ENCODE measurements around the gene PACRG. TPM values are rescaled to one million over a fixed set of nuclear protein-coding genes. Genes with fewer than 3 reads are reported as not detected.

PACRG gene
- total and polyA plus RNA-seq, 2 donors (not counting 3 experiments of a cell fraction or from before 2014, with no cell fraction given): 0.08 TPM; not detected in 1

- H2AFZ ChIP-seq (ENCODE audit: low read depth, low read length): no peak overlapping the region
- TF ChIP-seq GATA2 (IDR thresholded peaks at IDR 0.05; ENCODE audit: insufficient read depth, insufficient read length, low read depth, low read length) (no peak), JUN (IDR thresholded peaks at IDR 0.05; ENCODE audit: borderline replicate concordance, insufficient read depth, insufficient read length, low read depth) (no peak), FOS (IDR thresholded peaks at IDR 0.05; ENCODE audit: borderline replicate concordance, insufficient read depth, low read length) (no peak), MAX (IDR thresholded peaks at IDR 0.05; ENCODE audit: insufficient read depth, insufficient read length) (no peak), MYC (IDR thresholded peaks at IDR 0.05; ENCODE audit: low read depth, low read length) (no peak)
- no peak overlapping the region for H3K9ac ChIP-seq (replicated peaks; ENCODE audit: extremely low read depth, insufficient read depth, low read length)
- peaks cover 2% of the 10 kb centered on the region for H3K4me1 ChIP-seq (ENCODE audit: control insufficient read depth, extremely low read depth, insufficient read depth, low read length)
- CTCF ChIA-PET: interaction anchor here (1.5 kb wide), 1 partner anchor 9 kb away, joined by 4 read pairs; no protein-coding TSS in a partner anchor
- H3K79me2 ChIP-seq (ENCODE audit: control insufficient read depth, insufficient read depth, low read length): no peaks in the 10 kb centered on the region
- POLR2A ChIA-PET: no interaction called here
- no peak for DNase-seq (ENCODE audit: low read depth, low spot score)
- H3K9me1 ChIP-seq (replicated peaks; ENCODE audit: control insufficient read depth, extremely low read depth, insufficient read depth, low read length): no peaks in the 10 kb centered on the region
- no peaks in the 10 kb centered on the region for H3K36me3 ChIP-seq (ENCODE audit: control insufficient read depth in 2 of 2, extremely low read depth in 1 of 2, insufficient read depth in 2 of 2, low read length in 2 of 2)
- BruUV-seq (replicated peaks): no TSS peak
- no peaks in the 10 kb centered on the region for H3K9me3 ChIP-seq (replicated peaks; ENCODE audit: control insufficient read depth, insufficient read depth, low read length)
- no peak overlapping the region for H3K27ac ChIP-seq (ENCODE audit: insufficient read depth, low read depth, low read length)
- H3K4me3 ChIP-seq (replicated peaks in 1 of 3; ENCODE audit: insufficient read depth in 1 of 3, low read depth in 1 of 3, low read length in 3 of 3): no peak overlapping the region
- H4K20me1 ChIP-seq (replicated peaks; ENCODE audit: control insufficient read depth, extremely low read depth, insufficient read depth, low read length): no peaks in the 10 kb centered on the region
- intact Hi-C loops (cut with micrococcal nuclease) (no loop called here), dilution Hi-C loops (cut with MboI; ENCODE audit: extremely low pct_ligation_motif_present, low sequenced_read_pairs) (no loop called here)
- no peak overlapping the region for H3K4me2 ChIP-seq (ENCODE audit: insufficient read depth, low read length)
- FAIRE-seq: no peak
- no peaks in the 10 kb centered on the region for H3K27me3 ChIP-seq (ENCODE audit: control insufficient read depth in 2 of 2, insufficient read depth in 2 of 2, low read length in 2 of 2)
Measured at GRCh38 chr6:163255265-163255664, 527.5 kb downstream of the PACRG start.

GRCh38 chr6:163259689-163260088, 531.9 kb downstream of the PACRG start:
- H3K27ac ChIP-seq (ENCODE audit: insufficient read depth, low read depth, low read length): no peak overlapping the region
- intact Hi-C loops (cut with micrococcal nuclease): loop anchor here (1.0 to 2.0 kb wide), 3 partner anchors 49 to 157 kb away; no protein-coding TSS in a partner anchor
- no TSS peak for BruUV-seq (replicated peaks)
- POLR2A ChIA-PET: no interaction called here
- no peak overlapping the region for H3K4me2 ChIP-seq (ENCODE audit: insufficient read depth, low read length)
- H3K79me2 ChIP-seq (ENCODE audit: control insufficient read depth, insufficient read depth, low read length): no peaks in the 10 kb centered on the region
- H3K36me3 ChIP-seq (ENCODE audit: control insufficient read depth in 2 of 2, extremely low read depth in 1 of 2, insufficient read depth in 2 of 2, low read length in 2 of 2): no peaks in the 10 kb centered on the region
- CTCF ChIA-PET: interaction anchor here (1.1 to 1.4 kb wide), 3 partner anchors 20 to 157 kb away, joined by 3 to 5 read pairs (median 5); no protein-coding TSS in a partner anchor
- no peaks in the 10 kb centered on the region for H4K20me1 ChIP-seq (replicated peaks; ENCODE audit: control insufficient read depth, extremely low read depth, insufficient read depth, low read length)
- H3K9me1 ChIP-seq (replicated peaks; ENCODE audit: control insufficient read depth, extremely low read depth, insufficient read depth, low read length): no peaks in the 10 kb centered on the region
- H3K27me3 ChIP-seq (ENCODE audit: control insufficient read depth in 2 of 2, insufficient read depth in 2 of 2, low read length in 2 of 2): no peaks in the 10 kb centered on the region
- no peaks in the 10 kb centered on the region for H3K9me3 ChIP-seq (replicated peaks; ENCODE audit: control insufficient read depth, insufficient read depth, low read length)
- peak; percentile 50 for FAIRE-seq
- no peak for DNase-seq (ENCODE audit: low read depth, low spot score)
- H3K4me3 ChIP-seq (replicated peaks in 1 of 3; ENCODE audit: insufficient read depth in 1 of 3, low read depth in 1 of 3, low read length in 3 of 3): no peak overlapping the region
- no peak for TF ChIP-seq EZH2 (IDR thresholded peaks at IDR 0.05; ENCODE audit: borderline replicate concordance, low read depth, low read length, severe bottlenecking)
- TF ChIP-seq CTCF (IDR thresholded peaks at IDR 0.05; ENCODE audit: extremely low read depth in 1 of 2, insufficient read depth in 1 of 2, low read depth in 1 of 2, low read length in 2 of 2): no peak
- no peak for TF ChIP-seq GATA2 (IDR thresholded peaks at IDR 0.05; ENCODE audit: insufficient read depth, insufficient read length, low read depth, low read length)
- no peak for TF ChIP-seq POLR2A (IDR thresholded peaks at IDR 0.05; ENCODE audit: low read depth, low read length)
- no peak for TF ChIP-seq JUN (IDR thresholded peaks at IDR 0.05; ENCODE audit: borderline replicate concordance, insufficient read depth, insufficient read length, low read depth)
- no peak for TF ChIP-seq POLR2AphosphoS5 (IDR thresholded peaks at IDR 0.05; ENCODE audit: insufficient read depth, low read depth, low read length)
- TF ChIP-seq MAX (IDR thresholded peaks at IDR 0.05; ENCODE audit: insufficient read depth, insufficient read length): no peak
- TF ChIP-seq FOS (IDR thresholded peaks at IDR 0.05; ENCODE audit: borderline replicate concordance, insufficient read depth, low read length): no peak
- TF ChIP-seq MYC (IDR thresholded peaks at IDR 0.05; ENCODE audit: low read depth, low read length): no peak
- dilution Hi-C loops (cut with MboI; ENCODE audit: extremely low pct_ligation_motif_present, low sequenced_read_pairs): no loop called here
- H3K4me1 ChIP-seq (ENCODE audit: control insufficient read depth, extremely low read depth, insufficient read depth, low read length): peaks cover 9% of the 10 kb centered on the region
- peak overlapping the region; percentile 80 for H2AFZ ChIP-seq (ENCODE audit: low read depth, low read length)
- no peak overlapping the region for H3K9ac ChIP-seq (replicated peaks; ENCODE audit: extremely low read depth, insufficient read depth, low read length)
